ENCODE data around the gene ARL15. TPM values are rescaled to one million over a fixed set of nuclear protein-coding genes. Genes with fewer than 3 reads are reported as not detected.

The ARL15 gene
- total and polyA plus RNA-seq, 5 donors from 2014 or later: 16.5 to 27.7 (median 19.1) TPM

DNA sequence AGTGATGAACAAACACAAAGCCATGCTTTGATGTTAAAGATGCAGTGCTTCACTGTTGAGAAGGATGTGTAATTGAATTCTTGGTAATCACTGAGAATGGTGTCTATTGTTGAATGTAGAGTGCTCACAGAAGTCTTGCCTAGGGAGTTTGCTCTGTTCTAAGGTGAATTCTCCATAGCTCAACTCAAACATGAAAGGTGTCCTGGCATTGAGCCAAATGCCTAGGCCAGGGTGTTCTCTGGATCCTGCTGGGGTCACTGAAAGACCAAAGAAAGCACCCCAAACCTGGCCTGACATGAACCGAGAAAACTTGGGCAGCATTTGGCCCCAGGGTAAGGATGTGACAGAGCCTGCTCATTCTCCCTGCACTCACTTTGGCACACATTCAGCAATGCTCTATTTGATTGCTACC is 217.3 kb downstream of the ARL15 start:
- Mint-ChIP-seq H3K36me3 (peaks cover 14% of the 10 kb centered on the region), H3K27me3 (no peaks in the 10 kb centered on the region), H3K4me3 (peak overlapping the region in 1 of 4 donors; percentile 21), H3K4me1 (peaks cover 0 to 4% (median 0%) of the 10 kb centered on the region in 4 donors), H3K27ac (no peak overlapping the region), H3K9me3 (no peaks in the 10 kb centered on the region)
- no peak for DNase-seq
- Histone ChIP-seq H3K27ac (ENCODE audit: insufficient read depth, low read length, poor library complexity, severe bottlenecking) (no peak overlapping the region), H3K4me1 (ENCODE audit: control insufficient read depth, insufficient read depth, low read length, poor library complexity, severe bottlenecking) (no peaks in the 10 kb centered on the region), H3K36me3 (ENCODE audit: control insufficient read depth, insufficient read depth, low read length) (no peaks in the 10 kb centered on the region), H3K4me3 (ENCODE audit: low read depth, low read length) (no peak overlapping the region), H3K9me3 (ENCODE audit: control insufficient read depth in 2 of 2, low read length in 2 of 2) (no peaks in the 10 kb centered on the region), H3K27me3 (ENCODE audit: control insufficient read depth, insufficient read depth, low read length) (no peaks in the 10 kb centered on the region)
- no peak for ATAC-seq (ENCODE audit: low read depth in 2 of 2)

- Mint-ChIP-seq H3K9me3 (peaks cover 0 to 2% (median 0%) of the 10 kb centered on the region in 7 donors), H3K27me3 (no peaks in the 10 kb centered on the region), H3K4me1 (peaks cover 0 to 7% (median 0%) of the 10 kb centered on the region in 4 donors), H3K36me3 (peaks cover 20% of the 10 kb centered on the region), H3K4me3 (no peak overlapping the region), H3K27ac (peak overlapping the region in 1 of 3 donors; percentile 71)
- Histone ChIP-seq H3K27ac (ENCODE audit: insufficient read depth, low read length, poor library complexity, severe bottlenecking) (no peak overlapping the region), H3K4me1 (ENCODE audit: control insufficient read depth, insufficient read depth, low read length, poor library complexity, severe bottlenecking) (no peaks in the 10 kb centered on the region), H3K4me3 (ENCODE audit: low read depth, low read length) (no peak overlapping the region), H3K27me3 (ENCODE audit: control insufficient read depth, insufficient read depth, low read length) (no peaks in the 10 kb centered on the region), H3K9me3 (ENCODE audit: control insufficient read depth in 2 of 2, low read length in 2 of 2) (no peaks in the 10 kb centered on the region), H3K36me3 (ENCODE audit: control insufficient read depth, insufficient read depth, low read length) (no peaks in the 10 kb centered on the region)
- ATAC-seq (ENCODE audit: low read depth in 2 of 2) (no peak), DNase-seq (no peak)
Measured at GRCh38 chr5:54091307-54092130, 218.9 kb downstream of the ARL15 start.

- Histone ChIP-seq H3K4me3 (ENCODE audit: low read depth, low read length) (no peak overlapping the region), H3K4me1 (ENCODE audit: control insufficient read depth, insufficient read depth, low read length, poor library complexity, severe bottlenecking) (no peaks in the 10 kb centered on the region), H3K27me3 (ENCODE audit: control insufficient read depth, insufficient read depth, low read length) (no peaks in the 10 kb centered on the region), H3K36me3 (ENCODE audit: control insufficient read depth, insufficient read depth, low read length) (no peaks in the 10 kb centered on the region), H3K27ac (ENCODE audit: insufficient read depth, low read length, poor library complexity, severe bottlenecking) (no peak overlapping the region), H3K9me3 (ENCODE audit: control insufficient read depth in 2 of 2, low read length in 2 of 2) (no peaks in the 10 kb centered on the region)
- no peak for DNase-seq
- peaks cover 0 to 8% (median 0%) of the 10 kb centered on the region in 4 donors for H3K4me1 Mint-ChIP-seq
- no peaks in the 10 kb centered on the region for H3K27me3 Mint-ChIP-seq
- peaks cover 0 to 2% (median 0%) of the 10 kb centered on the region in 7 donors for H3K9me3 Mint-ChIP-seq
- no peak overlapping the region for H3K4me3 Mint-ChIP-seq
- peaks cover 20% of the 10 kb centered on the region for H3K36me3 Mint-ChIP-seq
- H3K27ac Mint-ChIP-seq: no peak overlapping the region
- no peak for ATAC-seq (ENCODE audit: low read depth in 2 of 2)
Measured at GRCh38 chr5:54090495-54091120, 219.8 kb downstream of the ARL15 start.

GRCh38 chr5:54088081-54088480 is 222.3 kb downstream of the ARL15 start:
- Mint-ChIP-seq H3K27ac (no peak overlapping the region), H3K9me3 (peaks cover 0 to 2% (median 0%) of the 10 kb centered on the region in 7 donors), H3K27me3 (no peaks in the 10 kb centered on the region), H3K4me3 (no peak overlapping the region), H3K4me1 (peaks cover 0 to 11% (median 0%) of the 10 kb centered on the region in 4 donors), H3K36me3 (peaks cover 16% of the 10 kb centered on the region)
- Histone ChIP-seq H3K9me3 (ENCODE audit: control insufficient read depth in 2 of 2, low read length in 2 of 2) (no peaks in the 10 kb centered on the region), H3K36me3 (ENCODE audit: control insufficient read depth, insufficient read depth, low read length) (no peaks in the 10 kb centered on the region), H3K27me3 (ENCODE audit: control insufficient read depth, insufficient read depth, low read length) (no peaks in the 10 kb centered on the region), H3K4me3 (ENCODE audit: low read depth, low read length) (no peak overlapping the region), H3K27ac (ENCODE audit: insufficient read depth, low read length, poor library complexity, severe bottlenecking) (no peak overlapping the region), H3K4me1 (ENCODE audit: control insufficient read depth, insufficient read depth, low read length, poor library complexity, severe bottlenecking) (no peaks in the 10 kb centered on the region)
- no peak for DNase-seq
- no peak for ATAC-seq (ENCODE audit: low read depth in 2 of 2)

- H3K4me1 Mint-ChIP-seq: peaks cover 0 to 11% (median 0%) of the 10 kb centered on the region in 4 donors
- Histone ChIP-seq H3K27me3 (ENCODE audit: control insufficient read depth, insufficient read depth, low read length) (no peaks in the 10 kb centered on the region), H3K36me3 (ENCODE audit: control insufficient read depth, insufficient read depth, low read length) (no peaks in the 10 kb centered on the region), H3K27ac (ENCODE audit: insufficient read depth, low read length, poor library complexity, severe bottlenecking) (no peak overlapping the region), H3K4me3 (ENCODE audit: low read depth, low read length) (no peak overlapping the region), H3K9me3 (ENCODE audit: control insufficient read depth in 2 of 2, low read length in 2 of 2) (no peaks in the 10 kb centered on the region), H3K4me1 (ENCODE audit: control insufficient read depth, insufficient read depth, low read length, poor library complexity, severe bottlenecking) (no peaks in the 10 kb centered on the region)
- H3K27ac Mint-ChIP-seq: no peak overlapping the region
- ATAC-seq (ENCODE audit: low read depth in 2 of 2) (no peak), DNase-seq (no peak)
- peaks cover 0 to 2% (median 0%) of the 10 kb centered on the region in 7 donors for H3K9me3 Mint-ChIP-seq
- peaks cover 22% of the 10 kb centered on the region for H3K36me3 Mint-ChIP-seq
- H3K4me3 Mint-ChIP-seq: no peak overlapping the region
- no peaks in the 10 kb centered on the region for H3K27me3 Mint-ChIP-seq
Measured at GRCh38 chr5:54087436-54087835, 222.9 kb downstream of the ARL15 start.

GRCh38 chr5:54086191-54086590 is 224.2 kb downstream of the ARL15 start:
- H3K4me3 ChIP-seq (ENCODE audit: low read depth, low read length): no peak overlapping the region
- H3K27ac Mint-ChIP-seq: no peak overlapping the region
- peaks cover 0 to 15% (median 0%) of the 10 kb centered on the region in 4 donors for H3K4me1 Mint-ChIP-seq
- H3K36me3 ChIP-seq (ENCODE audit: control insufficient read depth, insufficient read depth, low read length): no peaks in the 10 kb centered on the region
- H3K36me3 Mint-ChIP-seq: peaks cover 27% of the 10 kb centered on the region
- no peaks in the 10 kb centered on the region for H3K9me3 ChIP-seq (ENCODE audit: control insufficient read depth in 2 of 2, low read length in 2 of 2)
- no peak overlapping the region for H3K4me3 Mint-ChIP-seq
- ATAC-seq (ENCODE audit: low read depth in 2 of 2) (no peak), DNase-seq (no peak)
- no peaks in the 10 kb centered on the region for H3K27me3 Mint-ChIP-seq
- no peaks in the 10 kb centered on the region for H3K27me3 ChIP-seq (ENCODE audit: control insufficient read depth, insufficient read depth, low read length)
- H3K9me3 Mint-ChIP-seq: peaks cover 0 to 3% (median 0%) of the 10 kb centered on the region in 7 donors
- H3K4me1 ChIP-seq (ENCODE audit: control insufficient read depth, insufficient read depth, low read length, poor library complexity, severe bottlenecking): no peaks in the 10 kb centered on the region
- H3K27ac ChIP-seq (ENCODE audit: insufficient read depth, low read length, poor library complexity, severe bottlenecking): no peak overlapping the region

- Histone ChIP-seq H3K4me3 (ENCODE audit: low read depth, low read length) (no peak overlapping the region), H3K4me1 (ENCODE audit: control insufficient read depth, insufficient read depth, low read length, poor library complexity, severe bottlenecking) (no peaks in the 10 kb centered on the region), H3K27ac (ENCODE audit: insufficient read depth, low read length, poor library complexity, severe bottlenecking) (no peak overlapping the region), H3K9me3 (ENCODE audit: control insufficient read depth in 2 of 2, low read length in 2 of 2) (no peaks in the 10 kb centered on the region), H3K36me3 (ENCODE audit: control insufficient read depth, insufficient read depth, low read length) (no peaks in the 10 kb centered on the region), H3K27me3 (ENCODE audit: control insufficient read depth, insufficient read depth, low read length) (no peaks in the 10 kb centered on the region)
- Mint-ChIP-seq H3K36me3 (peaks cover 27% of the 10 kb centered on the region), H3K4me3 (no peak overlapping the region), H3K27ac (no peak overlapping the region), H3K27me3 (no peaks in the 10 kb centered on the region), H3K9me3 (peaks cover 0 to 3% (median 0%) of the 10 kb centered on the region in 7 donors), H3K4me1 (peaks cover 0 to 20% (median 0%) of the 10 kb centered on the region in 4 donors)
- DNase-seq (no peak), ATAC-seq (ENCODE audit: low read depth in 2 of 2) (no peak)
Measured at GRCh38 chr5:54084696-54085095, 225.7 kb downstream of the ARL15 start.
